MCF 10A (cell line): ENCODE data around the gene ANKRD22. TPM values are rescaled to one million over a fixed set of nuclear protein-coding genes. Genes with fewer than 3 reads are reported as not detected.

Source experiments
- BruUV-seq: library from RNA; stranded (reverse); fragments of 400-500 nt; replicated peaks from 2 replicates; lab custom pipeline; 2021; lab: Mats Ljungman, UMichigan
- CTCF ChIA-PET: fragments of 300-600 bp; sonication (Branson Sonifier 250); formaldehyde crosslinking; extraction: SDS; loops from one replicate; lab custom pipeline; 2021; ENCODE audit warnings: antibody characterized with exemption, inconsistent platforms; lab: Yijun Ruan, JAX
- POLR2A ChIA-PET: fragments of 300-600, 350-650 bp; sonication (Branson Sonifier 250); formaldehyde crosslinking; extraction: SDS; loops from one replicate; lab custom pipeline; 2020; ENCODE audit warnings: antibody characterized with exemption, inconsistent platforms; lab: Yijun Ruan, JAX
- DNase-seq: peaks from one replicate; pipeline ENCODE4 v3.0.0-alpha.2; 2018; ENCODE audit not compliant: unreplicated experiment
- H3K27ac Mint-ChIP-seq: one replicate; pipeline ENCODE4 v1.8.0; 2022; ENCODE audit warnings: mild to moderate bottlenecking, low read depth, mixed read lengths; ENCODE audit not compliant: unreplicated experiment
- H3K27me3 Mint-ChIP-seq: one replicate; pipeline ENCODE4 v1.8.0; 2022; ENCODE audit warnings: mixed read lengths; ENCODE audit not compliant: insufficient read depth, unreplicated experiment
- H3K36me3 Mint-ChIP-seq: one replicate; pipeline ENCODE4 v1.8.0; 2022; ENCODE audit warnings: mild to moderate bottlenecking, moderate library complexity, mixed read lengths; ENCODE audit not compliant: insufficient read depth, unreplicated experiment
- H3K4me1 Mint-ChIP-seq: one replicate; pipeline ENCODE4 v1.8.0; 2022; ENCODE audit warnings: mixed read lengths; ENCODE audit not compliant: insufficient read depth, unreplicated experiment
- H3K4me3 Mint-ChIP-seq: one replicate; pipeline ENCODE4 v1.8.0; 2022; ENCODE audit warnings: mild to moderate bottlenecking, moderate library complexity, mixed read lengths; ENCODE audit not compliant: unreplicated experiment
- H3K9me3 Mint-ChIP-seq: one replicate; pipeline ENCODE4 v1.8.0; 2022; ENCODE audit warnings: mixed read lengths; ENCODE audit not compliant: unreplicated experiment
- intact Hi-C: fragments of 100-400 bp; cut with micrococcal nuclease; formaldehyde crosslinking; loops from 2 replicates; pipeline ENCODE4 v1.14.1; 2022
- total RNA-seq: library from RNA; stranded (reverse); gene quantifications from 2 replicates; pipeline ENCODE4 v1.2.3, GENCODE V29; 2022
- TF ChIP-seq, protein P1 (sequence below): fragments of 200-600 bp; IDR thresholded peaks from one replicate; pipeline ENCODE4 v1.8.0; 2022; ENCODE audit warnings: antibody characterized with exemption, mild to moderate bottlenecking; ENCODE audit not compliant: unreplicated experiment

Gene ANKRD22
- total RNA-seq, 1 experiment from 2014 or later: 0.26 TPM

DNA sequence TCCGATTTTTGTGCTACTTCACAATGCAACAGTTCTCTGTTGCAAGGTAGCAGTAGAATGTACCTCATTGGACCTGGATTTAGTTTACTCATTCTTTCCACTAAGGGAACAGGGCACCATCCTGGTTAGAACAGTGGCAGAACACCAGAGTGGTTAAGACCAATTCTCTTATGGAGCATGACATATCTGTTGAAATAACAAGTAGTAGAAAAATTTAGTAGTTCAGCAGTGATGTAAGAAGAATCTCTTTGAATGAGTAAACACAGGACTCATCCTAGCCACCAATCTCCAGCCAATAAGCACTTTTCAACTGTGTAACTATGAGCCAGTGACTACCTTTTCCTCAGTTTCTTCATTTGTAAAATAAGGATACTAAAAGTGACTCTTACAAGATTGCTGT lies 2.4 kb downstream of the ANKRD22 start:
- H3K9me3 Mint-ChIP-seq: no peaks in the 10 kb centered on the region
- TF ChIP-seq, protein P1, sequence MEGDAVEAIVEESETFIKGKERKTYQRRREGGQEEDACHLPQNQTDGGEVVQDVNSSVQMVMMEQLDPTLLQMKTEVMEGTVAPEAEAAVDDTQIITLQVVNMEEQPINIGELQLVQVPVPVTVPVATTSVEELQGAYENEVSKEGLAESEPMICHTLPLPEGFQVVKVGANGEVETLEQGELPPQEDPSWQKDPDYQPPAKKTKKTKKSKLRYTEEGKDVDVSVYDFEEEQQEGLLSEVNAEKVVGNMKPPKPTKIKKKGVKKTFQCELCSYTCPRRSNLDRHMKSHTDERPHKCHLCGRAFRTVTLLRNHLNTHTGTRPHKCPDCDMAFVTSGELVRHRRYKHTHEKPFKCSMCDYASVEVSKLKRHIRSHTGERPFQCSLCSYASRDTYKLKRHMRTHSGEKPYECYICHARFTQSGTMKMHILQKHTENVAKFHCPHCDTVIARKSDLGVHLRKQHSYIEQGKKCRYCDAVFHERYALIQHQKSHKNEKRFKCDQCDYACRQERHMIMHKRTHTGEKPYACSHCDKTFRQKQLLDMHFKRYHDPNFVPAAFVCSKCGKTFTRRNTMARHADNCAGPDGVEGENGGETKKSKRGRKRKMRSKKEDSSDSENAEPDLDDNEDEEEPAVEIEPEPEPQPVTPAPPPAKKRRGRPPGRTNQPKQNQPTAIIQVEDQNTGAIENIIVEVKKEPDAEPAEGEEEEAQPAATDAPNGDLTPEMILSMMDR: no peak
- BruUV-seq: no TSS peak
- CTCF ChIA-PET: interaction anchor here (0.6 to 1.2 kb wide), 4 partner anchors 14 to 289 kb away, joined by 3 to 6 read pairs (median 4); no protein-coding TSS in a partner anchor
- POLR2A ChIA-PET: interaction anchor here (0.6 to 1.8 kb wide), 6 partner anchors 11 to 683 kb away, joined by 3 to 11 read pairs (median 4); partner anchors contain the start of gene STAMBPL1
- intact Hi-C loops: no loop called here
- peak; percentile 8 for DNase-seq
- peaks cover 32% of the 10 kb centered on the region for H3K4me1 Mint-ChIP-seq
- no peaks in the 10 kb centered on the region for H3K36me3 Mint-ChIP-seq
- H3K27me3 Mint-ChIP-seq: no peaks in the 10 kb centered on the region
- H3K27ac Mint-ChIP-seq: peak overlapping the region; percentile 11
- no peak overlapping the region for H3K4me3 Mint-ChIP-seq

DNA sequence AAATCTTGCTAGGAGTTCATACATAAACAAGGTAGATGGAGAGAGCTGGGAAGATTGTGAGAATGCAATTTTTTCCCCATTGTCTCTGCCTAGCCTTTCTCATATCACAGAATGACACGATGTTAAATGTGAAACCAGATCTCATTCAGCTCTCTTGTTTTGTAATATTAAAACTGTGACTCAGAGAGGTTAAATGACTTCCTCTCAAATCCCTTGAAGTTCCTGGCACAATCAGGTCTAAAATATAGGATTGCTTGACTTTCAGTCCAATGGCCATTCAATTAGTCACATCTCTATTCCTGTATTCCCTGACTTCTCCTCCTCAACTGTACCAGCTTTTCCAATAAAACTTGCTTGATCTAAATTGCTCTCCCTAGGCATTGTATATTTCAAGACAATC lies 3.1 kb downstream of the ANKRD22 start:
- BruUV-seq: no TSS peak
- intact Hi-C loops: no loop called here
- TF ChIP-seq, protein P1: no peak
- Mint-ChIP-seq H3K27me3 (no peaks in the 10 kb centered on the region), H3K9me3 (no peaks in the 10 kb centered on the region), H3K36me3 (no peaks in the 10 kb centered on the region), H3K4me3 (peak overlapping the region; percentile 59), H3K4me1 (peaks cover 31% of the 10 kb centered on the region), H3K27ac (peak overlapping the region; percentile 11)
- DNase-seq: peak; percentile 86
- POLR2A ChIA-PET: interaction anchor here (0.5 to 1.8 kb wide), 6 partner anchors 24 to 684 kb away, joined by 3 to 11 read pairs (median 4); partner anchors contain the start of gene STAMBPL1
- CTCF ChIA-PET: interaction anchor here (0.7 to 1.1 kb wide), 2 partner anchors 13 to 376 kb away, joined by 3 to 6 read pairs; no protein-coding TSS in a partner anchor

DNA sequence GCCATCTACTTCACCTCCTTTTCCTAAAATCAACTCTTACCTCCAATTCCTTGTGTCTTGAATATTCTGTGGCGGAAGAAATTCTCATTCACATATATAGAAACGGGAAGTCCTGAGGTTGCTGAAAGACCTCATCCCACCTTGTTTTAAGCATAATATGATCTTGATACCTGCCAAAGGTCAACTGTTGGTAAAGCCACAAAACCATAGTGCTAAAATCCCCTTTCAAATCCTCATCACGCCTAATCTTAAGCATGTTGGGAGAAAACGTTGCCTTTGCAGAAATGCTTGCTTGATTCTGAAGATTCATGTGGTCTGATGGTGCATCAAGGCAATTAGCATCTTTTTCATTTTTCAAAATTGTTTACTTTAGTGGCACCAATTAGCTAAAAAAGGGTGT lies 8.5 kb downstream of the ANKRD22 start:
- H3K9me3 Mint-ChIP-seq: no peaks in the 10 kb centered on the region
- ChIA-PET CTCF (interaction anchor here (0.9 to 19.9 kb wide), 5 partner anchors 7 to 291 kb away, joined by 3 to 588 read pairs (median 5); no protein-coding TSS in a partner anchor), POLR2A (interaction anchor here (1.4 to 2.8 kb wide), 2 partner anchors 84 to 147 kb away, joined by 5 to 6 read pairs; partner anchors contain the start of gene FAS)
- H3K27ac Mint-ChIP-seq: no peak overlapping the region
- peaks cover 5% of the 10 kb centered on the region for H3K4me1 Mint-ChIP-seq
- BruUV-seq: no TSS peak
- no peak for DNase-seq
- intact Hi-C loops: no loop called here
- TF ChIP-seq, protein P1: no peak
- H3K4me3 Mint-ChIP-seq: no peak overlapping the region
- no peaks in the 10 kb centered on the region for H3K27me3 Mint-ChIP-seq
- H3K36me3 Mint-ChIP-seq: peaks cover 6% of the 10 kb centered on the region

DNA sequence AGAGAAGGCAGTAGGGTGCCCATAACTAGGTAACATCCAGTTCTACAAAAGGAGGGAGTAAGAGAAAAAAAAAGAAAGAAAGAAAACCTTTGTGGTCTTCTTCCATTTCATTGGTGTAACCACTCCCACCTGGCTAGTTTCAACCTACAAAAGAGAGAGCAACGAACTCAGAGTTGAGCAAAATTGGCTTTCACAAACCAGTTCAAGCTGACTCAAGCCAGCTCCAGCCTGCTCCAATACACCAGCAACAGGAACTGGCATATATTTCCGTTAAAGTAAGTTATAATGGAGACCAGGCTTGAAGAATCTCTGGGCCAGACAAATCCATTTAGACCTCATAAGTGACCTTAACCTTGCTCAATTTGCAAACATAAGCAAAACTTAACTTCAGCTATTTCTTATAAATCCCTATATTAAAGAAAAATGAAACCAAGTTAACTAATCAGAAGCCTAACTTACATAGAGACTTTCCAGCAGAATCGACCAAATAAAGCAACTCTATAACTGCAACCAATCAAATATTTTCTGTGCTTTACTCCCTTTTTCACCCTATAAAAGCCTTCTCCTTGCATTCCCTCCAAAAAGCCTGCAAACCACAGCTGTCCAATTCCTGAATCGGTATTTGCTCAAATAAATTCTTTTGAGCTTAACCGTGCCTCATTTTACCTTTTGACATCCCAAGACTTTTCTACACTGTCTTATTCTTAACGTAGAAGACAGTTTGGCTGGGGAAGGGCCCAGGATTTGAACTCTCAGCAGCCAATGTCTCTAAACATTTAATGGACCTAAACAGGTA lies 10.1 kb downstream of the ANKRD22 start:
- CTCF ChIA-PET: interaction anchor here (0.7 to 19.9 kb wide), 3 partner anchors 89 to 373 kb away, joined by 3 to 588 read pairs (median 3); no protein-coding TSS in a partner anchor
- Mint-ChIP-seq H3K27me3 (no peaks in the 10 kb centered on the region), H3K27ac (no peak overlapping the region), H3K4me3 (no peak overlapping the region), H3K36me3 (peaks cover 6% of the 10 kb centered on the region), H3K4me1 (peaks cover 4% of the 10 kb centered on the region), H3K9me3 (no peaks in the 10 kb centered on the region)
- intact Hi-C loops: no loop called here
- DNase-seq: no peak
- TF ChIP-seq, protein P1: no peak
- POLR2A ChIA-PET: interaction anchor here (0.8 to 2.8 kb wide), 5 partner anchors 23 to 148 kb away, joined by 3 to 6 read pairs (median 3); partner anchors contain the start of gene FAS
- no TSS peak for BruUV-seq
